GM12891 (cell line): ENCODE data around the gene SNAI3.

Experiments
- POLR2AphosphoS5 ChIP-seq: IDR thresholded peaks from 2 replicates; pipeline ENCODE4 v1.6.1; 2011; ENCODE audit warnings: low read depth, low read length, control low read depth
- TAF1 ChIP-seq: IDR thresholded peaks from 2 replicates; pipeline ENCODE4 v1.6.1; 2011; ENCODE audit warnings: low read depth, low read length, control low read depth

GRCh38 chr16:88699180-88699579, 12.9 kb upstream of the SNAI3 start:
- TF ChIP-seq POLR2AphosphoS5: no peak
- TF ChIP-seq TAF1: no peak
